T-helper 1 cell treated with Interleukin-12 subunit alpha and Interleukin-12 subunit beta and Interleukin-4 antibody, amounts not matched to agents 30 μg/mL and 1 μg/mL, for 36 hours (primary cell): ENCODE data around the gene ATP11A.

Experiments
- H3K27ac Mint-ChIP-seq: one replicate; pipeline ENCODE4 v1.8.0; 2021; ENCODE audit warnings: mild to moderate bottlenecking, mixed read lengths
- H3K27me3 Mint-ChIP-seq: one replicate; pipeline ENCODE4 v1.8.0; 2021; ENCODE audit warnings: low read depth, mixed read lengths
- H3K36me3 Mint-ChIP-seq: one replicate; pipeline ENCODE4 v1.8.0; 2021; ENCODE audit warnings: low read depth, mixed read lengths
- H3K4me1 Mint-ChIP-seq: one replicate; pipeline ENCODE4 v1.8.0; 2021; ENCODE audit warnings: low read depth, mixed read lengths
- H3K4me3 Mint-ChIP-seq: one replicate; pipeline ENCODE4 v1.8.0; 2021; ENCODE audit warnings: mild to moderate bottlenecking, moderate library complexity, mixed read lengths
- H3K9me3 Mint-ChIP-seq: one replicate; pipeline ENCODE4 v1.8.0; 2021; ENCODE audit warnings: mixed read lengths

The ATP11A gene

DNA sequence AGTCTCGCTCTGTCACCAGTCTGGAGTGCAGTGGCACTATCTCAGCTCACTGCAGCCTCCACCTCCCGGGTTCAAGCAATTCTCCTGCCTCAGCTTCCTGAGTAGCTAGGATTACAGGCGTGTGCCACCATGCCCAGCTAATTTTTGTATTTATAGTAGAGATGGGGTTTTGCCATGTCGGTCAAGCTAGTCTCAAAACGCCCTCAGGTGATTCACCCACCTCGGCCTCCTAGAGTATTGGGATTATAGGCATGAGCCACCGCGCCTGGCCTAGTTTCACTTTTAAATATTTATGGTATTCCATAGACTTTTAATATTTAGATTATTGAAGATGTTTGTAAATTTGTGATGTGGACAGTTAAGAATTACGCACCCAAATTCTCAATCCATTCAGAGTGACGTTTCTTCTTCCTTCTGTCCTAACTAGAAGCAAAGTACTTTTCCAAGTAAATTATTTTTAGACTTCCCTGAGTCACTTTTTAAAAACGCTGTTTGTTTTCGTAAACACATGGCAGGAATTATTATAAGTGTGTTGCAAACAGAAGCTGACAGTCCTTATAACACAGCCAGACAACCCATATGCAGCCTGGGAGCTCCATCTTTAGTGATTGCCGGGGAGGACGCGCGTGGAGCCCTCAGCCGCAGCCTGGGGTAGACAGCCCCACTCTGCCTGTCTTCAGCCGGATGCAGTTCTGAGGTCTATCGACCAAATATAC lies 131.7 kb downstream of the ATP11A start:
- no peak overlapping the region for H3K27ac Mint-ChIP-seq
- H3K36me3 Mint-ChIP-seq, result peaks cover 42% of the 10 kb centered on the region
- H3K9me3 Mint-ChIP-seq, result no peaks in the 10 kb centered on the region
- no peak overlapping the region for H3K4me3 Mint-ChIP-seq
- no peaks in the 10 kb centered on the region for H3K4me1 Mint-ChIP-seq
- no peaks in the 10 kb centered on the region for H3K27me3 Mint-ChIP-seq

DNA sequence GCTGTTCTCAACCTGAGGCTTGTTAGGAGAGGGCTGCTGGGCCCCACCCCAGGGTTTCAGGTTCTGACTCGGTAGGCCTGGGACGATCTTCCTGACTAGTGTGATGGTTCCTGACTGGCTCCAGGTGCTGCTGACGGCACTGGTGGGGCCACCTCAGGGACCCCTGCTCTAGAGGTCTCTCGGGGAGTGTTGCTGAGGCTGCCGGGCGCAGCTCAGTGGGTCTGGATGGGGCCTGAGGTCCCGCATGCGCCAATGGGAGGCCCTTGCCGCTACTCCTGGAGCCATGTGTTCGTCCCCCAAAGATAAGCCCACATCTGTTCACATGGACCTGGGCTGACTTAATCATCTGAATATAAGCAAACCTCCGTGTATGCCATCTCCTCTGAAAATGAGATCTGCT lies 133.0 kb downstream of the ATP11A start:
- H3K27me3 Mint-ChIP-seq, result no peaks in the 10 kb centered on the region
- H3K4me1 Mint-ChIP-seq, result no peaks in the 10 kb centered on the region
- no peak overlapping the region for H3K27ac Mint-ChIP-seq
- H3K9me3 Mint-ChIP-seq, result no peaks in the 10 kb centered on the region
- no peak overlapping the region for H3K4me3 Mint-ChIP-seq
- peaks cover 33% of the 10 kb centered on the region for H3K36me3 Mint-ChIP-seq

DNA sequence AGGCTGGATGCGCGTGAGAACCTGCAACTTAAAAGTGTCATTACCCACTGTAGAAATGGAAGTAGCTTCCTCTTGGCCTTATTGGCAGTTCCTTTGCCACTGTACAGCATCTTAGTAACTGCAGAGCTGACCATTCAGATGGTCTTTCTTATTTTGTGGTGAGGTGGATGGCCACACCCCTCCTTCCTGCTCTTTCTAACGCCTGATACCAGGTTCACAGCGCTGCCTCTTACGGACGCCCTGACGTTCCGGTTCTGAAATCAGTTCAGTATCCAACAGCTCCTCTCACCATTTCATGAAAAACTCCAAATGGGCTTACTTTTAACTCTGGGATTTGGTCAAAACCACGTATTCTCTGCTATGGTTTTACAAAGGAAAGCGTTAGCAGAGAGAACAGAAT lies 134.6 kb downstream of the ATP11A start:
- Mint-ChIP-seq H3K27ac (no peak overlapping the region), H3K27me3 (no peaks in the 10 kb centered on the region), H3K36me3 (peaks cover 24% of the 10 kb centered on the region), H3K4me1 (no peaks in the 10 kb centered on the region), H3K4me3 (no peak overlapping the region), H3K9me3 (no peaks in the 10 kb centered on the region)

DNA sequence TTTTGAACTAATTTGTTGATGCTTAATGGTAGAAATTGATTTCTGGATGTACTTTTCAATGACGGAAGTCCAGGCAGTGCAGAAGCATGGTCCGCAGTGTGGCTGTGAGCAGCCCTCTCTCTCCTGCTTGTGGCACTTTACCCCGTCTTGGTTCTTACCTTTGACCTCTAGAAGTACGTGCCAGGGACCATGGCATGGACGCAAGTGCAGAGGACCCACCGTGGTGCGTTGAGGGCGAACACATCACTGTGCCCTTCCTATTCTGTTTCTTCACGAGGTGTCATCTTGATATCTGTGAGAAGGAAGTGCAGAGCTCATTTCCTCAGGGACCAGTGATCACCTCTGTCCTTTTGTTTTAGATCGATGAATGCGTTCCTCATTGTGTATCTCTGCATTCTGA lies 135.2 kb downstream of the ATP11A start:
- no peak overlapping the region for H3K4me3 Mint-ChIP-seq
- H3K36me3 Mint-ChIP-seq, result peaks cover 24% of the 10 kb centered on the region
- H3K27ac Mint-ChIP-seq, result no peak overlapping the region
- no peaks in the 10 kb centered on the region for H3K27me3 Mint-ChIP-seq
- H3K9me3 Mint-ChIP-seq, result no peaks in the 10 kb centered on the region
- H3K4me1 Mint-ChIP-seq, result no peaks in the 10 kb centered on the region

DNA sequence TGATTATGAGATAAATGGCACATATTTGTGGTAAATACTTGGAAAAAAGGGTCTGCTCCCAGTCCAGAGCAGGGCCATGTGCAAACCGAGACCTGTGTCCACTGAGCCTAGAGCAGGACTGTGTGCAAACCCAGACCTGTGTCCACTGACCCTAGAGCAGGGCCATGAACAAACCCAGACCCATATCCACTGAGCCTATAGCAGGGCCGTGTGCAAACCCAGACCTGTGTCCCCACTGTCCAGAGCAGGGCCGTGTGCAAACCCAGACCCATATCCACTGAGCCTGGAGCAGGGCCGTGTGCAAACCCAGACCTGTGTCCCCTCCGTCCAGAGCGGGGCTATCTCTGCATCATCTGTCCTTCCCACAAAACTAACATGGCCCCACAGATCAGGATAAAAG lies 136.0 kb downstream of the ATP11A start:
- Mint-ChIP-seq H3K4me1 (no peaks in the 10 kb centered on the region), H3K4me3 (no peak overlapping the region), H3K27ac (no peak overlapping the region), H3K27me3 (no peaks in the 10 kb centered on the region), H3K36me3 (peaks cover 24% of the 10 kb centered on the region), H3K9me3 (no peaks in the 10 kb centered on the region)

DNA sequence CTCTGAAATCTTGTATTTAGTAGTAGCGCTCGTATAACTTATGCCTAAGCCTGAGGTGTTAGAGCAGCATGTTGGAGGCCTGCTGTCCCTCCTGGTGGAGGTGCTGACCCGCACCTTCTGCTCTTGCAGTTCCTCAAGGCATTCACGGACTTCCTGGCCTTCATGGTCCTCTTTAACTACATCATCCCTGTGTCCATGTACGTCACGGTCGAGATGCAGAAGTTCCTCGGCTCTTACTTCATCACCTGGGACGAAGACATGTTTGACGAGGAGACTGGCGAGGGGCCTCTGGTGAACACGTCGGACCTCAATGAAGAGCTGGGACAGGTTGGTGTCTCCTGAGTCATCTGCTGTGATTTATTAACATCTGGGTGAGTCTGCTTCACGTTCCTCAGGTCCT lies 136.7 kb downstream of the ATP11A start:
- H3K4me3 Mint-ChIP-seq, result no peak overlapping the region
- H3K4me1 Mint-ChIP-seq, result no peaks in the 10 kb centered on the region
- H3K27me3 Mint-ChIP-seq, result no peaks in the 10 kb centered on the region
- H3K36me3 Mint-ChIP-seq, result peaks cover 25% of the 10 kb centered on the region
- H3K27ac Mint-ChIP-seq, result no peak overlapping the region
- H3K9me3 Mint-ChIP-seq, result no peaks in the 10 kb centered on the region

DNA sequence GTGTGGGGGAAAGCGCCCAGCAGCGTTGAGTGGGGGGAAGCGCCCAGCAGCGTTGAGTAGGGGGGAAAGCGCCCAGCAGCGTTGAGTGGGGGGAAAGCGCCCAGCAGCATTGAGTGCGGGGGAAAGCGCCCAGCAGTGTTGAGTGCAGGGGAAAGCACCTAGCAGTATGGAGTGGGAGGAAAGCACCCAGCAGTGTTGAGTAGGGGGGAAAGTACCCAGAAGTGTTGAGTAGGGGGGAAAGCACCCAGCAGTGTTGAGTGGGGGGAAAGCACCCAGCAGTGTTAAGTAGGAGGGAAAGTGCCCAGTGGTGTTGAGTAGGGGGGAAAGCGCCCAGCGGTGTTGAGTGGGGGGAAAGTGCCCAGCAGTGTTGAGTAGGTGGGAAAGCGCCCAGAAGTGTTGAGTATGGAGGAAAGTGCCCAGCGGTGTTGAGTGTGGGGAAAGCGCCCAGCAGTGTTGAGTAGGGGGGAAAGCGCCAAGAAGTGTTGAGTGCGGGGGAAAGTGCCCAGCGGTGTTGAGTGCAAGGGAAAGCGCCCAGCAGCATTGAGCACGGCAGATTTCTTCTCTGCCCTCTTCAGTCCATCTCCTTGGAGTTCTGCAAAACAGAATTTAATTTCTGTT lies 138.4 kb downstream of the ATP11A start:
- no peaks in the 10 kb centered on the region for H3K4me1 Mint-ChIP-seq
- H3K9me3 Mint-ChIP-seq, result no peaks in the 10 kb centered on the region
- H3K4me3 Mint-ChIP-seq, result no peak overlapping the region
- peaks cover 29% of the 10 kb centered on the region for H3K36me3 Mint-ChIP-seq
- H3K27ac Mint-ChIP-seq, result no peak overlapping the region
- H3K27me3 Mint-ChIP-seq, result no peaks in the 10 kb centered on the region

DNA sequence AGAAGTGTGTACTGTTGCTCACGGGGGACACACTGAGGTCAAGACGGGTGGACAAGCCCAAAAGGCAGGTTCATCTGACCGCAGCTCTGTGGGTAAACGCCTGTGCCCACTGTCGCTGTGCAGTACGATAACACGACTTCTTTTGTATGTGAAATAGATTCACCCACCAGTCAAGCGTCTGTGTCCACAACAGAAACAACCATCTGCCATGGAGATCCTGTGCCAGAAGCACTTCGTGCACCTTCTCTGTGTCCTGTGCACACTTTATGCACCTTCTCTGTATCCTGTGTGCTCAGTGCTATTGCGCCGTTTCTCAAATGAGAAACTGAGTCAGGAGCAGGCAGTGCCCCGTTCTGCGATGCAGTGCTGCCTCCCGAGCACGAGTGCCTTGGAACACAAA lies 138.9 kb downstream of the ATP11A start:
- no peaks in the 10 kb centered on the region for H3K27me3 Mint-ChIP-seq
- peaks cover 33% of the 10 kb centered on the region for H3K36me3 Mint-ChIP-seq
- no peaks in the 10 kb centered on the region for H3K9me3 Mint-ChIP-seq
- H3K4me1 Mint-ChIP-seq, result no peaks in the 10 kb centered on the region
- H3K4me3 Mint-ChIP-seq, result no peak overlapping the region
- H3K27ac Mint-ChIP-seq, result no peak overlapping the region

DNA sequence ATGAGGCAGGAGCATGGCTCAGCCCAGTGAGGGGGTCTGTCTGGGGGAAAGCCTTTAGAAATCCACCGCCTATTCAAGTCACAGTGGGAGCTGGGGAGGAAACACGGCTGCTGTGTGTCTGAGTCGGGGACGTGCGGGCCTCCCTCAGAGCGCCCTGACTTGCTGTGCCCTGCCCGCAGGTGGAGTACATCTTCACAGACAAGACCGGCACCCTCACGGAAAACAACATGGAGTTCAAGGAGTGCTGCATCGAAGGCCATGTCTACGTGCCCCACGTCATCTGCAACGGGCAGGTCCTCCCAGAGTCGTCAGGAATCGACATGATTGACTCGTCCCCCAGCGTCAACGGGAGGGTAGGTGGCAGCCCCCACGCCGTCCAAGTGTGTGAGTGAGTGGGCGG lies 141.4 kb downstream of the ATP11A start:
- H3K4me3 Mint-ChIP-seq, result no peak overlapping the region
- H3K36me3 Mint-ChIP-seq, result peaks cover 25% of the 10 kb centered on the region
- H3K27ac Mint-ChIP-seq, result no peak overlapping the region
- H3K9me3 Mint-ChIP-seq, result no peaks in the 10 kb centered on the region
- no peaks in the 10 kb centered on the region for H3K27me3 Mint-ChIP-seq
- no peaks in the 10 kb centered on the region for H3K4me1 Mint-ChIP-seq

DNA sequence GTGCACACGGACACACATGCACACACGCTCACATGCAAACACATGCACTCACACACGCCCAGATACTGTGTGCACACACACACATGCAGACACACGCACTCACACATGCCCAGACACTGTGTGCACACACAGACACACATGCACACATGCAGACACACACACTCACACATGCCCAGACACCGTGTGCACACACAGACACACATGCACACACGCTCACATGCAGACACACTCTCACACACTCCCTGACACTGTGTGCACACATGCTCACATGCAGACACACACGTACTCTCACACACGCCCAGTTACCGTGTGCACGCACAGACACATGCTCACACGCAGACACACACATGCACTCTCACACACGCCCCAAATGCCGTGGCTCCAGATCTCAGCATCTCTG lies 142.0 kb downstream of the ATP11A start:
- Mint-ChIP-seq H3K9me3 (no peaks in the 10 kb centered on the region), H3K4me3 (no peak overlapping the region), H3K36me3 (peaks cover 25% of the 10 kb centered on the region), H3K27ac (no peak overlapping the region), H3K27me3 (no peaks in the 10 kb centered on the region), H3K4me1 (no peaks in the 10 kb centered on the region)

DNA sequence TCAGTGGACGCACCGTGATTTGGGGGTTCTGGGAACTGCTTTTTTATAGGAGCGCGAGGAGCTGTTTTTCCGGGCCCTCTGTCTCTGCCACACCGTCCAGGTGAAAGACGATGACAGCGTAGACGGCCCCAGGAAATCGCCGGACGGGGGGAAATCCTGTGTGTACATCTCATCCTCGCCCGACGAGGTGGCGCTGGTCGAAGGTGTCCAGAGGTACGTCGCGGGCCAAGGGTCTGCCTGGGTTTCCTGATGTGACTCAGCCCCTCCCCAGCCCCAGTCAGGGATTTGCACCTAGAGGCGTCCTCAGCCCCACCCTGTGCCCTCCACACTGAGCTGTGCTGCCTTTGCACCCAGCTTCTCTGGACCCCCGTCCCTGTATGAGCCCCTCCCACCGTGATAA lies 143.0 kb downstream of the ATP11A start:
- peaks cover 26% of the 10 kb centered on the region for H3K36me3 Mint-ChIP-seq
- H3K27me3 Mint-ChIP-seq, result no peaks in the 10 kb centered on the region
- H3K27ac Mint-ChIP-seq, result no peak overlapping the region
- no peaks in the 10 kb centered on the region for H3K9me3 Mint-ChIP-seq
- H3K4me3 Mint-ChIP-seq, result no peak overlapping the region
- H3K4me1 Mint-ChIP-seq, result no peaks in the 10 kb centered on the region

DNA sequence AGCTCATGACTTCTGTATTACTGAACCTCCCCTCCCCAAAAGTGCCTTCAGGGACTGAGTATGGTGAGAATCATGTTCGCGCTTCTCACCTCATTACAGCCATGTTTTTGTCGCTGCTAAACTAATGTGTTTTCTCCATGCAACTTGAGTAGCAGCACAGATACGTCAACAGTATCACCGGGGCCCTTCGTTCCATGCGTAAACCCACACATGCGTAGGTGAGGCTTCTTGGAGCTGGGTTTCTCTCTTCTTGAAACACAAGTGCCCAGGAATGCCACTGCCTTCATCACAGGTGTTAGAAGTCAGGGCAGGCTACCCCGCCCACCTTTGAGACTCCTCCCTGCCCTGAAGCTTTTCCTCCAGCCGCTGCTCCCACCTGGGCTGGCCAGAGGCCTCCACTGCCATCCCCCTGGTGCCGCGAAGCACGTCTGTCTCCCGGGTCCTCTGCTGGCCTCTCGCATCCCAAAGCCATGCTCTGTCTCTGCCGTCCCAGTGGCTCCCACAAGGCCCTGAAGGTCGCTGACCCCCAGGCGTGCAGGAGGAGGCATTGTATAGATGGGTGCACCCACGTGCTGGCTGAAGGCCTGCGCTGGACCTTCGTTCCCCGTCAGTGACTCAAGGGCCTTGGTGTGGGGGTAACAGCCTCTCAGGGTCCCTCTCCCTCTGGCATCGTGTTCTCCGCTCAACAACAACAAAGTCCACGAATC lies 143.9 kb downstream of the ATP11A start:
- H3K4me1 Mint-ChIP-seq, result no peaks in the 10 kb centered on the region
- no peaks in the 10 kb centered on the region for H3K27me3 Mint-ChIP-seq
- no peak overlapping the region for H3K4me3 Mint-ChIP-seq
- H3K36me3 Mint-ChIP-seq, result peaks cover 24% of the 10 kb centered on the region
- H3K9me3 Mint-ChIP-seq, result no peaks in the 10 kb centered on the region
- no peak overlapping the region for H3K27ac Mint-ChIP-seq

DNA sequence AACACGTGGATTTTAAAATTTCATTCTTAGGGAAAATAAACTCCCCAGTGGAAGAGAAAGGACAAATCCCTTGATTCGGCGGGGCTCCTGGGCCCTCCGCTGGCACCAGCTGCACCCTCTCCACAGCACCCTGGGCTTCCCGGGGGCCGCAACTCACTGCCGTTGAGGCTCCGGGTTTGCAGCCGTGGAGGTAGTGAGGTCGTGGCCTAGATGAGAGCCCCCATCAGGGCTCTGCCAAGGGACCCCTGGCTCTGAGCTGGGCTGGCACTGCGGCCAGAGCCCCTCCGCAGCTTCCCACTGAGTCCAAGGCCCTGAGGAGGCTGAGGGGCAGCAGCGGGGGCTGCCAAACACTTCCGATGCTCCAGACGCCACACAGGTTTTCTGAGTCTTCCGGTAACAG lies 145.5 kb downstream of the ATP11A start:
- no peak overlapping the region for H3K27ac Mint-ChIP-seq
- H3K9me3 Mint-ChIP-seq, result no peaks in the 10 kb centered on the region
- H3K27me3 Mint-ChIP-seq, result no peaks in the 10 kb centered on the region
- peaks cover 26% of the 10 kb centered on the region for H3K36me3 Mint-ChIP-seq
- no peak overlapping the region for H3K4me3 Mint-ChIP-seq
- H3K4me1 Mint-ChIP-seq, result no peaks in the 10 kb centered on the region

DNA sequence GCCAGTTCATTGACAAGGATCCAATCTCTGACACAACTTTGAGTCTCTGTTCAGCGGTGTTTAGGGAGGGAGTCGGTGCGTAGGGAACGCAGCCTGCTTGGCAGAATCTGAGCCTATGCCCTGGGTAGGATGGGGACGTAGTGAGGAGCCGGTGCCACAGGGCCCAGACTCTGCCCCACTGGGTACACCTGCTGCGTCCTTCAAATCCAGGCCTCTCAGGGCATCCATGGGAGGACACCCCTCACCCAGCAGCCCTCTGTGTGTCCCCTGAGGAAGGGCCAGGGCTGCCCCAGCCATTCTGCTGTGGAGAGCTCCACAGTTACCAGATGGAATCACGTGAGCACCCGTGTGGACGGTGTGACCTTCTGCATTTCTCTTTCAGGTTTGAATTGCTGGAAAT lies 146.0 kb downstream of the ATP11A start:
- Mint-ChIP-seq H3K9me3 (no peaks in the 10 kb centered on the region), H3K36me3 (peaks cover 26% of the 10 kb centered on the region), H3K27me3 (no peaks in the 10 kb centered on the region), H3K27ac (no peak overlapping the region), H3K4me1 (no peaks in the 10 kb centered on the region), H3K4me3 (no peak overlapping the region)

DNA sequence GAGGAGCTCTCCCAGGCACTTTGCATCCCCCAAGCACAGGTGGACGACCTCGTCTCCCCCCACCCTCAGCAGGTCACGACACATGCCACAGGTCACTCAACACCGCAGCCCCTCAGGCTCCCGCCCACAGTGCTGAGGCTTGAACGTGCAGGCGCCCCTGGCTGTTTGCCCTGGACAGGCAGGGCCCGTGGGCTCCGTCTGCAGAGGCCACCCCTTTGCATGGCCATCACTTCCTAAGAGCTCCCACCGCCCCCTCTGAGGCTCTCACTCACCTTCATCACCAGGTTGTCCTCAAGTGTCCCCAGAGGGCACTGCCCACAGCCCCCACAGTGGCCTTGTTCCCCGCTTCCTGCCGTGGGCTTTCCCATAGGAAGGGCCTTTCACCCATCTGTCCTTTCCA lies 147.1 kb downstream of the ATP11A start:
- Mint-ChIP-seq H3K36me3 (peaks cover 21% of the 10 kb centered on the region), H3K9me3 (no peaks in the 10 kb centered on the region), H3K27ac (no peak overlapping the region), H3K4me1 (no peaks in the 10 kb centered on the region), H3K4me3 (no peak overlapping the region), H3K27me3 (no peaks in the 10 kb centered on the region)
